Kidney tubule cell (primary cell): ENCODE results near the gene TRPV6.
A peak's percentile ranks its signal among the peaks of the same experiment; 100 is the strongest.

Experiments used
- DNase-seq: peaks from one replicate; pipeline ENCODE4 v3.0.0-alpha.2; 2018; ENCODE audit warnings: low spot score

TRPV6 gene

DNA sequence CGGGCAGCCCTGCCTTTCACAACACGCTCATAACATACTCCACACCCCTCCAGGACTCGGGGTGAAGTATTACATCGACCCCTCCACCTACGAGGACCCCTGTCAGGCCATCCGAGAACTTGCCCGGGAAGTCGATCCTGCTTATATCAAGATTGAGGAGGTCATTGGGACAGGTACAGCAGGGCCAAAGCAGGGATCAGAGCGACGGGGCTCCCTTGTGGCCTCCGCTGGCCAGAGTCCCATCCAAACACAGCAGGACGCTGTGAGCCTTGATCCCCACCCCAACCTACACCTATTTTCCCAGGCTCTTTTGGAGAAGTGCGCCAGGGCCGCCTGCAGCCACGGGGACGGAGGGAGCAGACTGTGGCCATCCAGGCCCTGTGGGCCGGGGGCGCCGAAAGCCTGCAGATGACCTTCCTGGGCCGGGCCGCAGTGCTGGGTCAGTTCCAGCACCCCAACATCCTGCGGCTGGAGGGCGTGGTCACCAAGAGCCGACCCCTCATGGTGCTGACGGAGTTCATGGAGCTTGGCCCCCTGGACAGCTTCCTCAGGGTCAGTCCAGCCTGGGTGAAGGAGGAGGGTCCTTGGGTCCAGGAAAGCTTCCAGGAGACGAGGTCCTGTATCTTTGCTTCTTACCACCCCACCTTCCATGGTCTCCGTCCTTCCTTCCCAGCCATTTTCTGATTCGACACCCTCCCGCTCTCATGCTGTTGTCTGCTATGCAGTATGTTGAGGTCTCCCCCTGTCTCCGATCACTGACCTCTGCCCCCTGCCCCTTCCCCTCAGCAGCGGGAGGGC, 17.2 kb downstream of the TRPV6 start:
- DNase-seq = no peak

DNA sequence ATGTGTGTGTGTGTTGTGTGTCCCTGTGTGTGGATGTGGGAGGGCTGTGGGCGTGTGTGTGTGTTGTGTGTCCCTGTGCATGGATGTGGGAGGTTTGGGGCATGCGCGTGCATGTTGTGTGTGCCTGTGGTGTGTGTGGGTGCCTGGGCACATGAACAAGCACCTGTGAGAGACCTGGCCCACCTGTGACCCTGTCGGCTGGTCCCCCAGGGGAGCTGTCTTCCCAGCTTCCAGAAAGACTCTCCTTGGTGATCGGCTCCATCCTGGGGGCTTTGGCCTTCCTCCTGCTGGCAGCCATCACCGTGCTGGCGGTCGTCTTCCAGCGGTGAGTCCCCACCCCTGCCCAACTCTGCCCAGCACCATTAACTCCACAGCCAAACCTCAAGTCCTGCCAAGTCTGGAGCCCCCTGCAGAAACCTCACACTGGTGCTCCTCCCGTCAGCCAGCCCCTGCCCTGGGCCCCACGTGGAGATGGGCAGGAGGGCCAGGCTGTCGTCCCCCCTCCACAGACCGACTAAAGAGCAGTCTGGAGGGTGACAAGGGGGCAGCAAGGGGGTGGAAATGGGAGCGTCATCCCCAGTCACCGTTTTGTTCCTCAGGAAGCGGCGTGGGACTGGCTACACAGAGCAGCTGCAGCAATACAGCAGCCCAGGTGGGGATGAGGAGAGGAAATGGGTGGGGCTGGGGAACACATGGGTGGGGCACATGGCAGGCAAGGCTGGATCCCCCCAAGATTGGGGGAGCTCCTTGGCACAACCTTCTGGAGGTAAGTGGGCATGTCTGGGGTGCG, 18.0 kb downstream of the TRPV6 start:
- DNase-seq = no peak

DNA sequence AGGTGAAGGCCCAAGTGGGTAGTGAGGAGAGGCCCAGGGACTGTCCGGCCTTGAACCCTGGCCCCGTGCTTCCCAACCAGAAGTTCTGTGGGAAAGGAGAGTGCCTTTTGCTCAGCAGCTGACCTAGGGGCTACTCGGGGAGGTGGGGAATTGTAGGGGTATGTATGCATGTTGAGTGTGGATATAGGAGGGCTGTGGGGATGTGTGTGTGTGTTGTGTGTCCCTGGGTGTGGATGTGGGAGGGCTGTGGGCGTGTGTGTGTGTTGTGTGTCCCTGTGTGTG, 18.5 kb downstream of the TRPV6 start:
- DNase-seq = no peak

DNA sequence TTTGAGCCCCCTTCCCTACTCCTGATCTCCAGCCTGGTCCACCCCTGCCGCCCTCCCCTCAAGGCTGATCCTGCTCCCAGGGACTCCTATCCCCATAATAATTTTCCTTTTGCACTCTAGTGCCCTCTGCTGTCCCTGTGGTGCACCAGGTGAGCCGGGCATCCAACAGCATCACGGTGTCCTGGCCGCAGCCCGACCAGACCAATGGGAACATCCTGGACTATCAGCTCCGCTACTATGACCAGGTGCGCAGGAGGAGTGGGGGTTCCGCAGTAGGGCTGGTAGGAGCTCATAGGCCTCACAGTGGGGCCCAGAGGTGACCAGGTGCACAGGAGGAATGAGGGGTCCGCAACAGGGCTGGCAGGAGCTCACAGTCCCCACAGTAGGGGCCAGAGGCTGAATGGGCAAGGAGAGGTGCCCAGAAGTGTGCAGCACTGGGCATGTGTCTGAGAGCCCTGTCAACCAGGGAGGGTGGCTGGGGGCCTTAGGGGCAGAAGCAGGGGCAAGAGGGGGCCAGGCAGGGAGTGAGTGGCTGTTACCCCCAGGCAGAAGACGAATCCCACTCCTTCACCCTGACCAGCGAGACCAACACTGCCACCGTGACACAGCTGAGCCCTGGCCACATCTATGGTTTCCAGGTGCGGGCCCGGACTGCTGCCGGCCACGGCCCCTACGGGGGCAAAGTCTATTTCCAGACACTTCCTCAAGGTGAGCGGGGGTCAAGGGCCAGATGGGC, 19.0 kb downstream of the TRPV6 start:
- DNase-seq = peak; percentile 46

DNA sequence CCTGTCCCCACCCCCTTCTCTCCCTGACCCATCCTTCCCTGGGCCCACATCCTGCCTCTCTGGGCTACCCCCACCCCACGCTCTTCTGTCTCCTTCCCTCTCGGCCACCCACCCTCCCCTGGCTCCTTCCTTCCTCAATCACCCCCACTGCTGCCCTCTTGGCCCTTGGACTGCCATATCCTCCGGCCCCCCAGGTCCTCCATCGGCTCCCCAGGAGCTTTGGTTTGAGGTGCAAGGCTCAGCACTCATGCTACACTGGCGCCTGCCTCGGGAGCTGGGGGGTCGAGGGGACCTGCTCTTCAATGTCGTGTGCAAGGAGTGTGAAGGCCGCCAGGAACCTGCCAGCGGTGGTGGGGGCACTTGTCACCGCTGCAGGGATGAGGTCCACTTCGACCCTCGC, 19.8 kb downstream of the TRPV6 start:
- DNase-seq = no peak

DNA sequence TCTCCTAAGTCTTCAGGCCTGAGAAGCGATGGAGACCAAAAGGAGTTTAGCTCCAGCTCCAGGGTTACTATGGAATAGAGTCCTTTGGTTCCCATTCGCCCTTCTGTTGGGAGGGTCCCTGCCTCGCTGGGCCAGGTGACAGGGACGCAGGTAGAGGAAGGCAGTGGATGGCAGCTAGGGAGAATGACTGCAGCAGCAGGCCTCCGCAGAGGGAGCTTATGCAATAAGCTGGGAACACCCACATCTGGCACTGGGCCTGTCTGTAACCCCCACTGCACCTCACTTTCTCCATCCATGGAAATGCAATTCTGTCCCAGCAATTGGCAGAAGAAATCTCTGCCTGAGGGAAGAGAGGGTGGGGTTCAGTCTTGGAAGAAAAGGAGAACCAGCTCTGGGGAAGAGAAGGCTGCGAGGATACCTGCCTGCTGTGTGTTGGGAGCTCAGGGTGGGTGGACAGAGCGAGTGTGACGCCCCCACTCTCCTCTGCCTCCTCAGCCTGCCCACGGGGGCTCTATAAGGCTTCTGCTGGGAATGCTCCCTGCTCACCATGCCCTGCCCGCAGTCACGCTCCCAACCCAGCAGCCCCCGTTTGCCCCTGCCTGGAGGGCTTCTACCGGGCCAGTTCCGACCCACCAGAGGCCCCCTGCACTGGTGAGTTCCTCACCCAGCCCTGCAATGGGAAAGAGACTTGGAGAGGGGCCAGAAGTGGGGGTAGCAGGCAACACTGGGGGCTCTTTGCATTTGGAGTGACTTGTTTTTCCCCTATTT, 20.4 kb downstream of the TRPV6 start:
- DNase-seq = no peak

DNA sequence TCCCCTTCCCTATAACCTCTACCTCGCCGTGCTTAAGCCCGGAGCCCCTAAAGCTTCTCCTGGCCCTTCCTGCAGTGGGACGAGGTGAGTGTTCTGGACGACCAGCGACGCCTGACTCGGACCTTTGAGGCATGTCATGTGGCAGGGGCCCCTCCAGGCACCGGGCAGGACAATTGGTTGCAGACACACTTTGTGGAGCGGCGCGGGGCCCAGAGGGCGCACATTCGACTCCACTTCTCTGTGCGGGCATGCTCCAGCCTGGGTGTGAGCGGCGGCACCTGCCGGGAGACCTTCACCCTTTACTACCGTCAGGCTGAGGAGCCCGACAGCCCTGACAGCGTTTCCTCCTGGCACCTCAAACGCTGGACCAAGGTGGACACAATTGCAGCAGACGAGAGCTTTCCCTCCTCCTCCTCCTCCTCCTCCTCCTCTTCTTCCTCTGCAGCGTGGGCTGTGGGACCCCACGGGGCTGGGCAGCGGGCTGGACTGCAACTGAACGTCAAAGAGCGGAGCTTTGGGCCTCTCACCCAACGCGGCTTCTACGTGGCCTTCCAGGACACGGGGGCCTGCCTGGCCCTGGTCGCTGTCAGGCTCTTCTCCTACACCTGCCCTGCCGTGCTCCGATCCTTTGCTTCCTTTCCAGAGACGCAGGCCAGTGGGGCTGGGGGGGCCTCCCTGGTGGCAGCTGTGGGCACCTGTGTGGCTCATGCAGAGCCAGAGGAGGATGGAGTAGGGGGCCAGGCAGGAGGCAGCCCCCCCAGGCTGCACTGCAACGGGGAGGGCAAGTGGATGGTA, 21.5 kb downstream of the TRPV6 start:
- no peak for DNase-seq

DNA sequence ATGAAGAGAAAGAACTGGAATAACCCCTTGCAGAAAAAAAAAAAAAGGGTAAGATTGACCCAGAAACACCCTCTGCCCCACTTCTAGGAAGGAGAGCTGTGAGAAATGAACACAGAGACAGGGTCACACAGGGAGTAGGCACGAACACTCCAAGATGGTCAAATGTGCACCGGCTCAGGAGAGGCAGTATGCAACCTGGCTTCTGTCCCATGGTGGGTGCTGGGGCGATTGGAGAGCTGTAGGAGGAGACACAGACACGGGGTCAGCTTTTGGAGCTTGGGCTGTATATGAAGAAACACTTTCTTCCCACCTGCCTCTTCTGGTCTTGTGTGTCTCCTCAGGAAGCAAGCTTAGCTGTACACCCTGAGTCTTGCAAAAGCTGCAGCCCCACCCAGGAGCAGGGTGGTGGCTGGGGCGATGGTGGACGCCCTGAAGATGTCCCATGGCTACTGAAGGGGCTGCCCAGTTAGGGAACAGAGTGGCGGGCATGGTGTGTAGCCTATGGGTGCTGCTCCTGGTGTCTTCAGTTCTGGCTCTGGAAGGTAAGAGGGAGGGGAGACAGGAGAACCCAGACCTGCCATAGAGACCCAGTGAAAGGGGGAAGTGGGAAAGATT, 22.7 kb downstream of the TRPV6 start:
- DNase-seq = no peak

DNA sequence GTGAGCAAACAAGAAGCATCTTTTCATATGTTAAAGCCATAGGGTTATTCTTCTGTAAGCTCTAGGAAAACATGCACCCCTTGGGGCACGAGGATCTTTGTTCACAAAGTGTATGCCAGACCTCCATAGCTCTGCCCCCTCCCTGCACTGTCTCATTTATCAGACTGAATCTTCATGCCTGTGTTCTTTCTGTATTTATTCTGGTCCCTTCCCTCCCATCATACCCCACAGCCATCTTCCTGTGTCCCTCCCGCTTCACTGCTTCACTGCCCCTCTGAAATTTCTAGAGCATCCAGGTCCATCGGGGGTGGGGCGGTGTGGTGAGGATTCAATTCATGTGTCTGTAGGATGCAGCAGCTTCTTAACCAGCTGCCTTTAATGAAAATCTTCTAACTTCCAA, 23.2 kb downstream of the TRPV6 start:
- DNase-seq = no peak

DNA sequence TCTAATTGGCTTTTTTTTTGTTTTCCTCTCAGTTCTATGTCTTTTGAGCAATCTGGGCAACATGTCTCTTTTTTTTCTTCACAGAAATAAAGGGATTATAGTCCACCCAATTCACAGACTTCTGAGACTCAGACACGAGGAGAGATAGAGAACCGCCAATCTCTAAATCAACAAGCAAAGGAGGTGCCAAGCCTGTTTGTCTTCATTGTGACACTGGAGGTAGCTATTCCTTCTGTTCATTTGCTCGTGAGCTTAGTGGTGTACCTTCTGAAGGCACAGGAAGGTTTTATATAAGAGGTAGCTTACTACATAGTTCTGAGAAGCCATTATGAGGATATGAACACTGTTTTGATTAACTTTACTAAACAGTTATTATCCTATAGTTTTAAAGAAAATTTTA, 24.6 kb downstream of the TRPV6 start:
- DNase-seq = no peak

DNA sequence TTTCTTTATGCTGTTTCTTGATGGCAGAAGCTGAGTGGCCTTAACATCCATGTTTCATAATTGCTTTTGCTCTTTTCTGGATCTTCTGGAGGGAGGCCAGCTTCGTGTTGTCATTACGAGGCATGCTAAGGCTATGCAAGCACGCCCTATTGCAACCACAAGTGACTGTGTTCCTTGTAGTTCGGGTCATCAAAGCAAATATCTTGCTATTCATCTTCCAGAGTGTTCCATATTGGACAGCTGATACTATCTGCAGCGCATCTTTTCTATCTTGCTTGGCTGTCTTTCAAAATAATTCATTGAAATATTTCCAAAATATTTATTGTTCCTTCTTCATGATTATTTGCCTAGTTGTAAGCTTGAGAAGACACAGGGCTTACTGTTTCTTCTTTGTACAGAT, 25.7 kb downstream of the TRPV6 start:
- peak; percentile 14 for DNase-seq

DNA sequence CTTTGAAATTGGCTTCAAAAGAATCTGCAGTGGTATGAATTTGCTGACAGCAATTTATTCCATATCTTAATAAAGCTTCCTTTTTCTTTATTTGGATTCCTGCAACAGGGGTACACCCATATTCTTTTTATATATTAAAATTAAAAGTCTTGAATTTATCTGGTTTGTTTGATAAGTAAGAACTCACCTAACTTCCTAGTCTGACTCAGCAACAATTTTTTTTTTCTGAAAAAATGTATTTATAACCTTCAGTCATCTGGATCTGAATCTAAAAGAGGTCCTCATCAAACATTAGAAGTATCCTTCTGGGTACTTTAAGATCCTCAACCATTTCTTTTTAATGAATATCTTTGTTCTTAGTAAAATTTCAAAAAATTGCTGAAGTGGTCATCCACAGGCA, 26.1 kb downstream of the TRPV6 start:
- DNase-seq = no peak

DNA sequence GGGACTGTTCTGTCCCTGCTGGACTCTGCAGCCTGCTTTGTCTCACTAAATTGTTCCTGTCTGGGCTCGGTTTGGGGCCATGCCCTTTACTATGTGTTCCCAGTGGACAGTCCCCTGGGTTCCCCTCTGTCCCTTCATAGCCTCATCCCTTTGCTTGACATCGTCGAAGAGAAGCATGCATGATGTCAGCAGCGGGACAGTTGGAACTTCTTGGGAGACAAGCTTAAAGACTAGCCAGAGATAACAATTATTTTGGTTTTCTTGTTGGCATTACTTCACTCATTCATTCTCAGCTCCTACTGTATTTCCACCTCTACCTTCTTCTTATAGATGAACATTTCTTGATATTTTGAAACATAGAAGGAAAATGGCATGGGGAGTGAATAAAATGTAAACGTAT, 27.9 kb downstream of the TRPV6 start:
- no peak for DNase-seq

DNA sequence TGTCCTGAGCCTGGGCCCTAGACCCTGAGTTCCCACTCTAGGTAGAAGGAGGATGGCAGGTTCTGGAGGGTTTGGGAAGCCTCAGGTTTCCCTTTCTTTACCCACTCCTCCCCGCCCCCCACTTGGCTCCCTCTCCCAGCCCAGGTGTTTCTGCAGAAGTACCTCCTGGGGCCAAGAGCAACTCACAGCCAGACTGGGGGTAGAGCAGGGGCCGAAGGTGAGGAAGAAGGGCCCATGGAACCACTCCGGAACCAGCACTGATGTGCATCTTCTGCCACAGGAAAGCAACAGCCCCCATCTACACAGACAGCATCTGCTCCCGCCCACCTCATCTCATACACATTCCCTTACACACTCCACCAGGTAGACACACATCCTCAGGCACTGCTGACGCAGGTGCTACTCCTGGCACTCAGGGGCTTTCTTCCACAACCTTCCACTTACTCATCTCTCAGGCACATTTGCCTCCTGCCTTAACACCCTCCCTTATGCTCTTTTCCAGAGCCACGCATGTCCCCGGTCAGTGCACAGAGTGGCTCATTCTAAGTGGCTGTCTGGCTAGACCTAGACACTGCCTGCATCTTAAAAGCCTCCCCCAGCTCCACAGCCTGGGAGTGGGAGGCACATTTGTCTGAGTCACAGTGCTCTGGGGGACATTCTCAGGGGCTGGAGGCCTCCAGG, 28.8 kb downstream of the TRPV6 start:
- DNase-seq = no peak

DNA sequence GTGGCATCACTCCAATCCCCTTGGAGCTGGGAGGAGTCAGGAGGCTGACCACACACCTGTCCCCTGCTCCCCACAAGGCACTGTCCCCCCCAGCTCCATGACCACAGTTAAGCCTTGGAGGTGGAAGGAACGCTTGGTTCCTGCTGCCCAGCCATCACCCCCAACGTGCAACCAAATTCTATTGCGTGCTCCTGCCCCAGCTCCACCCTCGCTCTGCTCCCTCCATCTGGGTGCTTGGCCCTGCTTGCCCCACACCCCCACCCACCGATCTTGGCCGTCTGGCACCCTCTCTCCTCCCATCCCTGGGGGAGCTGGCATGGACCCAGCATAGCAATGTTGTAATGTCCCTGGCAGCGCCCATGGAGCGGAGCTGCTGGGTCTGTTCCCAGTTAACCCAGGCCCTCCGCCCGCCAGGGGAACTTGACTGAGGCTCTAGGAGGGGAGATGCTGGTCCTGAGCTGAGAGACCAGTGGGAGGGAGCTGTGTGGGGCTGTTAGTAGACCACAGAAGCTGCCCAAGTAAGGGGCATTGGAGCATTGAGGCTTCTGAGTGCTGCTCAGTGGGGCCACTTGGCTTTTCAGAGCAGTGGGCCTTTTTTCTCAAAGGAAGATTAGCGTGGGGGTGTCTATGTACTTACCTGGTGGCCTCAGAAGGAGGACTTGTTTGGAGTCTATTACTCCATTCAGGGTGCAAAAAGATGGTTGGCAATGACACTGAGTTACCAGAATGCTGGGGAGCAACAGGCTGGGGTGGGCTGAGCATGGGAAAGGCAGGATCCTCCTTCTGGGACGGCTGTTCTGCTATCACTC, 29.6 kb downstream of the TRPV6 start:
- no peak for DNase-seq

DNA sequence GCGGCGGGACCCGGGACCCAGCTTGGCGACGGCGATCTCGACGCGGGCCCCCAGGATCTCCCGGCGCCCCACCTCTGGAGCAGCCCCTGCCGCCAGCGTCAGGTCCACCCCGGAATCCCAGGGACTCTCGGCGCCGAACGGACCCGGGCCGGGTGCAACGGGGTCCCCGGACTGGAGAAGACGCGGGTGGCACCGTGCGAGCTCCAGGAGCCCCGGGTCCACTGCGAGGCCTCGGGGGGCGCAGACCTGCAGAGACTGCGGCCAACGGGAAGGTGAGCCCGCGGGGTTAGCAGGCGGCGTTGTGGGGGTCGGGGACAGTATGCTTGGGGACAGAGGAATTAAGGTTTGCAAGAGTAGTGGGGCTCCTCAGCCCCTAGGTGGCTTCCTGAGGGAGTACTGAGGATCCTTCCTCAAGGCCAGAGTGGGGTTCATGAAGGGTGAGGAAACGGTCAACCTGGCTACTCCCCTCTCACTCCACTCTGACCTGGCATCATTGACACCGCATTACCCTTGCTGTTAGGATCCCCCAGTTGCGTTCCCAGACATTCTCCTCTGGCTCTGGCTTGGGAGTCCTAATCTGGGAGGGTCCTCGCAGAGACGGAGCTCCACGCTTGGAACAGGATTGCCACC, 30.3 kb downstream of the TRPV6 start:
- no peak for DNase-seq

DNA sequence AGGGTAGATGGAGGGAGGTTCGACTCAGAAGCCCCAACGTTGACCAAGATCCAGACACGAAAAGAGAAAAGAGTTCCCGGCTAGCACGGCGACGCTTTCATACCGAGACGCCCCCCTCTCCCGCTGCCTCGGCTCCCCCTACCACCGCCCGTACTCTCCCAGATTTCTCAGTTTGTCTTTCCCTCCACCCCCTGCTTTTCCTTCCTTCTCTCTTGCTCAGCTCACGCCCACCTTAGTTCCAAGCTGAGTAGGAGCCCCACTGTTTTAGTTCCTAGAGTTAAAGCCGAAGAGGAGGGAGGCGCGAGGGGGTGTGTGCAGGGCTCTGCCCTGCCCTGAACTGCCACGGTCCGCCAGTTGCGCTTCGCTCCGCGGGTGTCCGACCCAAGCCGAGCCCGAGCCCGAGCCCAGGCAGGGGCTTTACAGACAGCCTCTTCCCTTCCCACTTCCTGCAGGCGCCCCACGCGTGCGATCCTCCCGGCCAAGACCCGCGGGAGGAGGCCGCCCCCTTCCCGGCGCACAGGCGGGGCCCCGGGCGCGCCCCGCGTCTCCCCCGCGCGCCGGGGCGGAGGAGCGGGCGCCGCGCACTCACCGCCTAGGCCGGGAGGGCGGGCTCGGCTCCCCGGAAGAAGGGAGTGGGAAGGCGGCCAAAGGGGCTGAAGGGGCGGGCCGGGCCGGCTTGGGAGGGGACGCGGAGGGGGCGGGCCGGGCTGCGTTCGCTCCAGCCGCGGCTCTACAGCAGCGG, 31.0 kb downstream of the TRPV6 start, which contains the start of gene EPHB6:
Gene EPHB6 (plus strand): TSS at position 705 of the 742 bp plus-strand sequence. CDS start 8,152 bp downstream, outside the sequence.
- peak; percentile 55 for DNase-seq

DNA sequence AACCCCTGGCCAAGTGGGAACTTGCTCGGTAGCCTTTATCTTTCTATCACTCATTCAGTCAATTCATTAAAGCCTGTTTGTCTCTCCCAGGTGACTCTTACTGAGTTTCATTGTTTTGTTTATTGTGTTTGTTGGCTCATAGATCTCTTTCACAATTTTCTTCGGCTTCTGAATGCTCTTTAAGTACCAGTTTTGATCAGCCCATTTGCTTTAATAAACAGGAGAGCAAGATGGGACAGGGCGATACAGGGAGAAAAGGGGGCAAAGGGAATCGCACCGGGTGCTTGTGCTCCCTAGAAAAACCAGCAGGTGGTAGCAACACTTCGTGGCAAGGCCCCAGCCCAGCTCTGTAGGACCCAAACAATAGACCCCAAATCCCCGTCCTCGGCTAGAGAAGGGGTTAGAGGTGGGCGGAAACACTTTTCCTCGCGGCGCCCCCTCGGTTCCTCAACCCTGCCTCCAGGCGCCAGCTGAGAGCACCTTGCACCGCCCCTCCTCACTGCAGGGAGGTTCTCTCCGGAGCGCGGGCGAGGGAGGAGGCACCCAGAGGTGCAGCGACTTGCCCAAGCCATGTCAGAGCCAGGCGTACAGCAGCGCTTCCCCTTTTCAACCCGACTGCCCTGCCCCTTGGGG, 31.7 kb downstream of the TRPV6 start:
- peak; percentile 64 for DNase-seq
